GM23248 (cell line): Measurements from ENCODE around the gene IDH3A. TPM values are rescaled to one million over a fixed set of nuclear protein-coding genes. Genes with fewer than 3 reads are reported as not detected.

Experiments used
- DNase-seq: peaks from one replicate; pipeline ENCODE4 v3.0.0-alpha.2; 2015
- H2AFZ ChIP-seq: fragments of 200-600 bp; sonication (generic); 2 replicates; pipeline ENCODE4 v1.6.1; 2016; ENCODE audit warnings: antibody characterized with exemption
- H3F3A ChIP-seq: fragments of 200-600 bp; sonication (generic); 2 replicates; pipeline ENCODE4 v1.6.1; 2016; ENCODE audit warnings: mild to moderate bottlenecking, antibody characterized with exemption, mixed run types; ENCODE audit not compliant: insufficient read depth
- H3K27ac ChIP-seq: fragments of 200-600 bp; sonication (generic); 2 replicates; pipeline ENCODE4 v1.5.1; 2016; ENCODE audit warnings: mild to moderate bottlenecking
- H3K27me3 ChIP-seq: fragments of 200-600 bp; sonication (generic); replicated peaks from 2 replicates; pipeline ENCODE4 v1.6.1; 2016; ENCODE audit warnings: mild to moderate bottlenecking; ENCODE audit not compliant: insufficient read depth
- H3K36me3 ChIP-seq: fragments of 200-600 bp; sonication (generic); 2 replicates; pipeline ENCODE4 v1.6.1; 2016; ENCODE audit warnings: low read depth, mild to moderate bottlenecking
- H3K4me1 ChIP-seq: fragments of 200-600 bp; sonication (generic); 2 replicates; pipeline ENCODE4 v1.6.1; 2016; ENCODE audit warnings: mild to moderate bottlenecking; ENCODE audit not compliant: insufficient read depth
- H3K4me2 ChIP-seq: fragments of 200-600 bp; sonication (generic); one replicate; pipeline ENCODE4 v1.6.1; 2016; ENCODE audit warnings: mild to moderate bottlenecking; ENCODE audit not compliant: unreplicated experiment
- H3K4me3 ChIP-seq: fragments of 200-600 bp; sonication (generic); 2 replicates; pipeline ENCODE4 v1.5.1; 2016; ENCODE audit warnings: mild to moderate bottlenecking
- H3K79me2 ChIP-seq: fragments of 200-600 bp; sonication (generic); 2 replicates; pipeline ENCODE4 v1.6.1; 2016; ENCODE audit warnings: mild to moderate bottlenecking; ENCODE audit not compliant: insufficient read depth
- H3K9ac ChIP-seq: fragments of 200-600 bp; sonication (generic); 2 replicates; pipeline ENCODE4 v1.6.1; 2016; ENCODE audit warnings: mild to moderate bottlenecking
- H3K9me2 ChIP-seq: fragments of 200-600 bp; sonication (generic); 2 replicates; pipeline ENCODE4 v1.6.1; 2016; ENCODE audit warnings: mixed run types, mild to moderate bottlenecking, moderate library complexity; ENCODE audit not compliant: insufficient read depth
- H3K9me3 ChIP-seq: fragments of 200-600 bp; sonication (generic); one replicate; pipeline ENCODE4 v1.6.1; 2017; ENCODE audit warnings: low read depth
- H4K20me1 ChIP-seq: fragments of 200-600 bp; sonication (generic); 2 replicates; pipeline ENCODE4 v1.6.0; 2016; ENCODE audit not compliant: insufficient read depth
- EZH2 ChIP-seq: fragments of 200-600 bp; sonication (generic); IDR thresholded peaks from 2 replicates; pipeline ENCODE4 v1.6.1; 2018; ENCODE audit warnings: antibody characterized with exemption, mild to moderate bottlenecking; ENCODE audit not compliant: insufficient read depth, poor library complexity, severe bottlenecking
- EZH2phosphoT487 ChIP-seq: fragments of 200-600 bp; sonication (generic); IDR thresholded peaks from 2 replicates; pipeline ENCODE4 v1.6.1; 2018; ENCODE audit warnings: antibody characterized with exemption, moderate library complexity, mild to moderate bottlenecking, low read depth; ENCODE audit not compliant: insufficient read depth
- WGBS, 2 experiments: methylation state at CpG; one replicate each; pipeline ENCODE4 v1.1.6; 2015 to 2017; ENCODE audit warnings: low lambda C conversion rate in 2 of 2, low coverage in 1 of 2; ENCODE audit errors: missing lambda C conversion rate in 2 of 2; 5-methylcytosine and 5-hydroxymethylcytosine counted together
- in situ Hi-C: fragments of 300-500 bp; cut with MboI; formaldehyde crosslinking; loops from 2 replicates; pipeline ENCODE4 v1.15.0; 2020
- polyA plus RNA-seq: library from polyadenylated mRNA; unstranded; fragments of >200 nt; fragmentation: Nextera tagmentation; extraction: Ambion mirVana; gene quantifications from 2 replicates; pipeline ENCODE4 v1.2.1, GENCODE V29; 2016
- total RNA-seq: library from RNA; depleted of rRNA; stranded (reverse); fragments of >200 nt; shearing (Covaris generic); gene quantifications from 2 replicates; pipeline ENCODE4 v1.2.3, GENCODE V29; 2014

The IDH3A gene
- total and polyA plus RNA-seq, 2 experiments from 2014 or later, result 47.1 to 50.3 TPM

DNA sequence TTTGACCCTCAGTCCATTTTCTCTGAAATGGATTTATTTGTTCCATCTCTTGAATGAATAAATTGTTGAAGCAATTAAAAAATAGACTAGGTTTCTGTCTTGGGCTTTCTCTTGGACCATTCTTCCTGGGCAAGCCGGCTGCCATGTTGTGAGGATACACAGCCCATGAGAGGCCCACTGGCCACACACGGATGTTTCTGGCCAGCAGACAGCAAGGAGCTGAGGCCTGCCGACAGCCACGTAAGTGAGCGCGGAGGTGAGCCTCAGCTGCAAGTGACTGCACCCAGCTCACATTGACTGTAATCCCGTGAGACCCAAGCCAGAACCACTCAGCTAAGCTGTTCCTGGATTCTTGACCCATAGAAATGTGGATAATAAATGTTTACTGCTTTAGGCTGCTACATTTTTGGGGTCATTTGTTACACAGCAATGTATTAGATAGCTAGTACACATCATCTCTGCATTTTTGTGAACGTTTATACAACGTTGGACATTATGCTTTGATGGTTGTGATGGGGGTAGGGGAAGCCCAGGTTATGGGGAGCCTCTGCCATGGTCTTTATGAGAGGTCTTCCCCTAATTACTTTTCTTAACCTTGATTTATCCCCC is 22.8 kb downstream of the IDH3A start:
- WGBS, 2 experiments, result 90 to 93% methylated on average over 9 of the region's 9 CpGs
- H3K79me2 ChIP-seq, result no peaks in the 10 kb centered on the region
- no peaks in the 10 kb centered on the region for H4K20me1 ChIP-seq
- no peak for DNase-seq
- no peak overlapping the region for H3K9ac ChIP-seq
- no peaks in the 10 kb centered on the region for H3K4me1 ChIP-seq
- H3K4me3 ChIP-seq, result no peak overlapping the region
- in situ Hi-C loops, result no loop called here
- no peaks in the 10 kb centered on the region for H3K9me3 ChIP-seq
- H3K9me2 ChIP-seq, result no peaks in the 10 kb centered on the region
- H3K36me3 ChIP-seq, result peaks cover 23% of the 10 kb centered on the region
- no peak overlapping the region for H3K4me2 ChIP-seq
- no peak overlapping the region for H3K27ac ChIP-seq
- no peak overlapping the region for H2AFZ ChIP-seq
- H3K27me3 ChIP-seq, result no peaks in the 10 kb centered on the region
- TF ChIP-seq EZH2 (no peak), EZH2phosphoT487 (no peak)
- no peaks in the 10 kb centered on the region for H3F3A ChIP-seq

DNA sequence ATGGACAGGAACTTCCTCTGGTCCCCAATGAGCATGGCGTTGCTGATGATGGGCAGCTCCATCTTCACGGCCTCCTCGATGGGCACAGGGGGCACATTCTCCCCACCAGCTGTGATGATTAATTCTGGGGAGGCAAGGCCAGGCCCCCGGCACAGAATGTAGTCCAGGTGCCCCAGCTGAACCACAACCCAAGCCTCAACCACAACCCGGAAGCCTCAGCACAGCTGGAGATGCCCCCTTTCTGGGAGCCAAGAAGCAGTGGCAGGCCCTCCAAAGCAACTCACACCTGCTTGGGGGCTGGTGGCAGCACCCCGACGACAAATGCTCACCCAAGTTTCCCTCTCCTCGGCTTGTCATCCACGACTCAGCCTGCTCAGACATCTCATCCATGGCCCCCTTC is 25.2 kb downstream of the IDH3A start:
- Histone ChIP-seq H3K27ac (no peak overlapping the region), H3K9me2 (no peaks in the 10 kb centered on the region), H3K9me3 (no peaks in the 10 kb centered on the region), H3K4me3 (no peak overlapping the region), H3K9ac (no peak overlapping the region), H3K79me2 (no peaks in the 10 kb centered on the region), H3F3A (no peaks in the 10 kb centered on the region), H4K20me1 (no peaks in the 10 kb centered on the region), H3K4me2 (no peak overlapping the region), H3K4me1 (no peaks in the 10 kb centered on the region), H3K27me3 (no peaks in the 10 kb centered on the region), H3K36me3 (peaks cover 10% of the 10 kb centered on the region; the same call in 1 of the 2 replicates), H2AFZ (no peak overlapping the region)
- TF ChIP-seq EZH2phosphoT487 (no peak), EZH2 (no peak)
- WGBS, 2 experiments, result 51 to 56% methylated on average over 9 of the region's 9 CpGs
- no peak for DNase-seq
- in situ Hi-C loops, result no loop called here

GRCh38 chr15:78175330-78175729 is 26.2 kb downstream of the IDH3A start:
- no peaks in the 10 kb centered on the region for H3K27me3 ChIP-seq
- no peak overlapping the region for H3K27ac ChIP-seq
- no peaks in the 10 kb centered on the region for H3K9me2 ChIP-seq
- no peaks in the 10 kb centered on the region for H3K4me1 ChIP-seq
- DNase-seq, result no peak
- no peak overlapping the region for H3K9ac ChIP-seq
- H3K4me2 ChIP-seq, result no peak overlapping the region
- no peaks in the 10 kb centered on the region for H3K9me3 ChIP-seq
- H3K4me3 ChIP-seq, result no peak overlapping the region
- peaks cover 6% of the 10 kb centered on the region; the same call in 1 of the 2 replicates for H3K36me3 ChIP-seq
- no peaks in the 10 kb centered on the region for H3F3A ChIP-seq
- H3K79me2 ChIP-seq, result no peaks in the 10 kb centered on the region
- TF ChIP-seq EZH2phosphoT487 (no peak), EZH2 (no peak)
- no peaks in the 10 kb centered on the region for H4K20me1 ChIP-seq
- in situ Hi-C loops, result no loop called here
- WGBS, 2 experiments, result 13 to 17% methylated on average over 2 of the region's 2 CpGs
- H2AFZ ChIP-seq, result no peak overlapping the region

DNA sequence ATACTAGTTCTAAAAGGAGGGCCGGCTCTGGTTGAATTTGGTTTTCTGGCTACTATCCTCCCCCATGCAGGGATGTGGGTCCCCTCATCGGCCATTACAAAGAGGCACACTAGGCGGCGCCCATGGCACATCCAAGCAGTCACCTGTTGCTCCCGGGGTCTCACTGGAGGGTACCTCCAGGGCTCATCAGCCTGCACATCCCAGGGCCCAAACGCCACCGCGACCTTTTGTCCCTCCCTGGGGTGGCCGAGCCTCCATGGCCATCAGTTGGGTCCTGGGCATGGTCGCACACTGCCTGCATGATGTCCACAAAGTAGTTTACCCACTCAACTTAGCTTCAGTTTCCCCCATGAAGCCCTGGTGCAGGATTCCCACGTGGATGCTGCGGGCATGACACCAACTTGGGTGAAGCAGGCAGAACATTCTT is 28.3 kb downstream of the IDH3A start:
- TF ChIP-seq EZH2, result no peak
- Histone ChIP-seq H3K9me3 (no peaks in the 10 kb centered on the region), H3K9ac (no peak overlapping the region), H3K9me2 (no peaks in the 10 kb centered on the region), H2AFZ (no peak overlapping the region), H4K20me1 (no peaks in the 10 kb centered on the region), H3K4me1 (no peaks in the 10 kb centered on the region), H3K79me2 (no peaks in the 10 kb centered on the region), H3K4me3 (no peak overlapping the region), H3K27ac (no peak overlapping the region), H3K36me3 (no peaks in the 10 kb centered on the region), H3K4me2 (no peak overlapping the region), H3K27me3 (no peaks in the 10 kb centered on the region), H3F3A (no peaks in the 10 kb centered on the region)
- WGBS, 2 experiments, result 18 to 19% methylated on average over 12 of the region's 12 CpGs
- peak; percentile 51 for DNase-seq
- in situ Hi-C loops, result no loop called here

DNA sequence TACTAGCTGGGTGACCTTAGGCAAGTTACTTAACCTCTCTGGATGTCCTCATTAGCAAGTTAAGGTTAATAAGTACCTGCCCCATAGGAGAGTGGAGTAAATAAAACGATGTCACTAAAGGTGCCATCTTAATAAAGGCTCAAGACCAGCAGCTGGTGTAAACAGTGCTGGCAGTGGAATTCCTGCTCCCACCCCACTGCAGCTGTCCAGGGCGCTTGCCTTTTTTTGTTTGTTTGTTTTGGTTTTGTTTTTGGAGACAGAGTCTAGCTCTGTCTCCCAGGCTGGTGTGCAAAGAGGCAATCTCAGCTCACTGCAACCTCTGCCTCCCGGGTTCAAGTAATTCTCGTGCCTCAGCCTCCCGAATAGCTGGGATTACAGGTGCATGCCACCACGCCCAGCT is 28.9 kb downstream of the IDH3A start:
- H3K36me3 ChIP-seq, result no peaks in the 10 kb centered on the region
- no peak overlapping the region for H3K9ac ChIP-seq
- no peak for TF ChIP-seq EZH2
- no peak for TF ChIP-seq EZH2phosphoT487
- DNase-seq, result no peak
- no peak overlapping the region for H2AFZ ChIP-seq
- no peaks in the 10 kb centered on the region for H4K20me1 ChIP-seq
- H3K4me3 ChIP-seq, result no peak overlapping the region
- in situ Hi-C loops, result no loop called here
- H3K79me2 ChIP-seq, result no peaks in the 10 kb centered on the region
- no peaks in the 10 kb centered on the region for H3K4me1 ChIP-seq
- H3F3A ChIP-seq, result no peaks in the 10 kb centered on the region
- H3K27me3 ChIP-seq, result no peaks in the 10 kb centered on the region
- no peak overlapping the region for H3K4me2 ChIP-seq
- no peaks in the 10 kb centered on the region for H3K9me2 ChIP-seq
- H3K9me3 ChIP-seq, result no peaks in the 10 kb centered on the region
- 53 to 60% methylated on average over 6 of the region's 6 CpGs for WGBS, 2 experiments
- no peak overlapping the region for H3K27ac ChIP-seq
